Colonic mucosa (tissue), 4 donors: ENCODE results near the gene ATXN7L2. TPM values are rescaled to one million over a fixed set of nuclear protein-coding genes. Genes with fewer than 3 reads are reported as not detected.

Experiments used
- DNase-seq: peaks from one replicate; pipeline ENCODE4 v3.0.0-alpha.2; 2020
- H3K27ac ChIP-seq: fragments of 200-600 bp; one replicate; pipeline ENCODE4 v1.8.0; 2021
- H3K27me3 ChIP-seq: fragments of 200-600 bp; one replicate; pipeline ENCODE4 v1.8.0; 2021
- H3K36me3 ChIP-seq: fragments of 200-600 bp; one replicate; pipeline ENCODE4 v1.8.0; 2021
- H3K4me1 ChIP-seq: fragments of 200-600 bp; one replicate; pipeline ENCODE4 v1.8.0; 2021; ENCODE audit warnings: mild to moderate bottlenecking
- H3K4me3 ChIP-seq: fragments of 200-600 bp; one replicate; pipeline ENCODE4 v1.8.0; 2021
- H3K9ac ChIP-seq, 2 donors: one replicate each; pipeline ENCODE4 v1.7.0; 2013; ENCODE audit warnings: control low read depth in 2 of 2, low read depth in 2 of 2, low read length in 2 of 2
- H3K9me3 ChIP-seq: fragments of 200-600 bp; one replicate; pipeline ENCODE4 v1.8.0; 2021
- CTCF ChIP-seq: fragments of 200-600 bp; IDR thresholded peaks from one replicate; pipeline ENCODE4 v1.8.0; 2022; ENCODE audit warnings: antibody characterized with exemption, mild to moderate bottlenecking
- intact Hi-C: fragments of 100-400 bp; cut with DNase I; formaldehyde crosslinking; loops from one replicate; pipeline ENCODE4 v1.14.1; 2022
- total RNA-seq, 2 donors: library from RNA; stranded (reverse); fragmentation: NEBNext Ultra II Directional in 1 of 2; extraction: Animal tissue kit (Norgen Biotek cat#: 25700) in 1 of 2; gene quantifications; one replicate each; pipeline ENCODE4 v1.2.1, GENCODE V29; 2021
- donor health status: healthy.
- donor health status: DM: no; HTN: no; CAD: no.
- donor health status: DM: no; HTN: no; CAD: no.

Gene ATXN7L2
- total RNA-seq, 2 donors from 2014 or later = 2.3 to 4.0 TPM

- Histone ChIP-seq H3K9ac (no peak overlapping the region), H3K27ac (no peak overlapping the region), H3K9me3 (no peaks in the 10 kb centered on the region), H3K4me3 (no peak overlapping the region), H3K27me3 (no peaks in the 10 kb centered on the region), H3K4me1 (peaks cover 6% of the 10 kb centered on the region), H3K36me3 (no peaks in the 10 kb centered on the region)
- intact Hi-C loops = loop anchor here (5.0 kb wide), 1 partner anchor 47 kb away; no protein-coding TSS in a partner anchor
- no peak for TF ChIP-seq CTCF
- peak; percentile 58 for DNase-seq
Measured at GRCh38 chr1:109478806-109479205, 4.9 kb upstream of the ATXN7L2 start.

DNA sequence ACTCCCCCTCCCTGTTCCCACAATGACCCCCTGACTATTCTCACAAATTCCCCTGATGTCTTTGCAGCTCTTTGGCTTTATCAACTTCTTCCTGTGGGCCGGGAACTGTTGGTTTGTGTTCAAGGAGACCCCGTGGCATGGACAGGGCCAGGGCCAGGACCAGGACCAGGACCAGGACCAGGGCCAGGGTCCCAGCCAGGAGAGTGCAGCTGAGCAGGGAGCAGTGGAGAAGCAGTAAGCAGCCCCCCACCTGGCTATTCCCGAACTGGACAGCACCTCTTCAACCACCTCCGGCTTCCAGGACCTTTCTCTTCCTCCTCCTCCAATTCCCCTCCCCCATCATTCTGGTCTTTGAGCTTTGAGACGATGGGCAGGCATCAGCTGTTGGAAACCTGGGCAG is 4.4 kb upstream of the ATXN7L2 start:
- H3K9me3 ChIP-seq = no peaks in the 10 kb centered on the region
- intact Hi-C loops = loop anchor here (5.0 kb wide), 1 partner anchor 47 kb away; no protein-coding TSS in a partner anchor
- no peaks in the 10 kb centered on the region for H3K36me3 ChIP-seq
- DNase-seq = peak; percentile 15
- H3K27ac ChIP-seq = no peak overlapping the region
- no peak overlapping the region for H3K9ac ChIP-seq
- H3K4me3 ChIP-seq = no peak overlapping the region
- TF ChIP-seq CTCF = no peak
- H3K27me3 ChIP-seq = no peaks in the 10 kb centered on the region
- H3K4me1 ChIP-seq = peaks cover 8% of the 10 kb centered on the region

GRCh38 chr1:109479901-109480300 is 3.8 kb upstream of the ATXN7L2 start:
- no peak overlapping the region for H3K27ac ChIP-seq
- no peaks in the 10 kb centered on the region for H3K9me3 ChIP-seq
- H3K36me3 ChIP-seq = no peaks in the 10 kb centered on the region
- intact Hi-C loops = loop anchor here (5.0 kb wide), 1 partner anchor 48 kb away; no protein-coding TSS in a partner anchor
- no peak for TF ChIP-seq CTCF
- H3K9ac ChIP-seq = no peak overlapping the region
- no peak for DNase-seq
- H3K4me1 ChIP-seq = peaks cover 11% of the 10 kb centered on the region
- no peak overlapping the region for H3K4me3 ChIP-seq
- H3K27me3 ChIP-seq = no peaks in the 10 kb centered on the region

- no peak for TF ChIP-seq CTCF
- no peak overlapping the region for H3K4me3 ChIP-seq
- H3K9me3 ChIP-seq = no peaks in the 10 kb centered on the region
- no peak for DNase-seq
- intact Hi-C loops = no loop called here
- H3K9ac ChIP-seq = no peak overlapping the region
- H3K4me1 ChIP-seq = peaks cover 11% of the 10 kb centered on the region
- H3K27me3 ChIP-seq = no peaks in the 10 kb centered on the region
- H3K36me3 ChIP-seq = no peaks in the 10 kb centered on the region
- no peak overlapping the region for H3K27ac ChIP-seq
Measured at GRCh38 chr1:109481646-109482045, 2.1 kb upstream of the ATXN7L2 start.

DNA sequence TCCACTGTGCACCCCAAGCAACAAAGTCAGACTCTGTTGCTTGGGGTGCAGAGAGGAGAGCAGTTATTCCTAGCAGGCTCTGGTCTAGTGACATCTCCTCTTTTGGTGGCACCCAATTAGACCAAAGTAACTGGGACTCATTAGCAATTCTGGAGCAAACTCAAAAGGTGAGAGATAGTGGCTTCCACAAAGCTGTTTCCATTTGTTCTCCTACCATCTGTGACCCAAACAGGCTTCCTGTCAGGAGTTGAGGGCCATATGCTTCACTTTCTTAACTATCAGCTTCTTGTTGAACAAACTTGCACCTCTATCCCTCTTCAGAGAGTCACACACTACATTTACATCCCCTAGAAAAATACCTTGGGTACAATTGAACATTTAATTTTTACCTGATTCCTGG is 1.5 kb upstream of the ATXN7L2 start:
- H3K27ac ChIP-seq = no peak overlapping the region
- no peaks in the 10 kb centered on the region for H3K27me3 ChIP-seq
- H3K4me3 ChIP-seq = no peak overlapping the region
- no peak for DNase-seq
- no peaks in the 10 kb centered on the region for H3K9me3 ChIP-seq
- intact Hi-C loops = no loop called here
- no peak overlapping the region for H3K9ac ChIP-seq
- TF ChIP-seq CTCF = no peak
- H3K36me3 ChIP-seq = no peaks in the 10 kb centered on the region
- H3K4me1 ChIP-seq = peaks cover 11% of the 10 kb centered on the region
